ENCODE measurements around the gene ENTPD1. TPM values are rescaled to one million over a fixed set of nuclear protein-coding genes. Genes with fewer than 3 reads are reported as not detected.

Gene ENTPD1
- total and polyA plus RNA-seq, 10 of the 15 experiments (the other 5 are each of a cell fraction or from before 2014, with no cell fraction given): 110 to 413 (median 161) TPM

DNA sequence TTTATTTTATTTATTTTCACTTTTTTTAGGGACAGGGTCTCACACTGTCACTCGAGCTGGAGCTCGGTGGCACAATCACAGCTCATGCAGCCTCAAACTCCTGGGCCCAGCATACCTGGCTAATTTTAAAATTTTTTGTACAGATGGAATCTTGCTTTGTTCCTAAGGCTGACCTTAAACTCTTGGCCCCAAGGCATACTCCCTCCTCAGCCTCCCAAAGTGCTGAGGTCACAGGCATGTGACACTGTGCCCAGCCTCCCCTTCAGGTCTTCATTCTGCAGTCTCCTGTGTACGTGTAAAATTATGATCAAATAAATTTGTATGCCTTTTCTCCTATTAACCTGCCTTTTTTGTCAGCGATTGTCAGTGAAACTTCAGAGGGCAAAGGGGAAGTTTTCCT is 44.5 kb upstream of the ENTPD1 start (continued):
- no peak for TF ChIP-seq IKZF2 (IDR thresholded peaks at IDR 0.05)
- no peak for TF ChIP-seq SMAD1 (IDR thresholded peaks at IDR 0.05; ENCODE audit: low read depth, partially characterized antibody)
- TF ChIP-seq JUND (IDR thresholded peaks at IDR 0.05; ENCODE audit: low read depth, low read length): no peak
- no peak for TF ChIP-seq BHLHE40 (IDR thresholded peaks at IDR 0.05; ENCODE audit: borderline replicate concordance in 1 of 2, low read depth in 2 of 2, low read length in 1 of 2)

DNA sequence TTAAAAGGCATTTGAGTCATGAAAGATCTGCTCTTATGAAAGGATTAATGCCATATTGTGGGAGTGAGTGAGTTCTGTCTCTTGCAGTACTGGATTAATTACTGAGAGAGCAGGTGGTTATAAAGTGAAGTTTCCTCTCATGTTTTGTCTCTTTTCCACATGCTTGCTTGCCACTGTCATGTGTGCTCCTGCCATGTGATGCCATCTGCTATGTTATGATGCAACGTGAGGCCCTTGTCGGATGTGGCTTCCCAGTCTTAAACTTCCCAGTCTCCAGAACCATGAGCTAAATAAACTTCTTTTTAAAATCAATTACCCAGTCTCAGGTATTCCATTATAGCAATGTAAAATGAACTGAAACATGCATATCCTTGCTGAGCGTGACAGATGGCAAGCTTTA is 39.5 kb upstream of the ENTPD1 start:
- CTCF ChIA-PET: interaction anchor here (1.0 to 2.1 kb wide), 3 partner anchors 22 to 460 kb away, joined by 3 to 11 read pairs (median 4); partner anchors contain the start of gene TCTN3
- RAD21 ChIA-PET (ENCODE audit: unreplicated experiment): interaction anchor here (0.7 to 2.1 kb wide), 2 partner anchors 22 to 125 kb away, joined by 3 to 9 read pairs; partner anchors contain the start of gene TCTN3

More for the DNA sequence above, 39.5 kb upstream of the ENTPD1 start:
- ATAC-seq (no peak), DNase-seq (ENCODE audit: low read depth, low spot score) (no peak), FAIRE-seq (no peak)
- Histone ChIP-seq H3K27me3 (replicated peaks in 1 of 2; ENCODE audit: control insufficient read depth in 2 of 2, insufficient read depth in 2 of 2, low read length in 1 of 2) (no peaks in the 10 kb centered on the region), H3K27ac (ENCODE audit: control insufficient read depth, insufficient read depth) (no peak overlapping the region), H3K36me3 (ENCODE audit: control insufficient read depth in 2 of 2, insufficient read depth in 2 of 2, low read length in 1 of 2) (no peaks in the 10 kb centered on the region), H3K4me1 (ENCODE audit: control insufficient read depth, insufficient read depth, low read length) (no peaks in the 10 kb centered on the region), H2AFZ (ENCODE audit: control insufficient read depth, low read depth, low read length) (no peak overlapping the region), H3K4me2 (ENCODE audit: control insufficient read depth, insufficient read depth) (no peak overlapping the region), H3K9ac (ENCODE audit: control insufficient read depth, insufficient read depth, low read length) (no peak overlapping the region), H3K79me2 (ENCODE audit: control insufficient read depth, insufficient read depth, low read length) (no peaks in the 10 kb centered on the region), H4K20me1 (ENCODE audit: control insufficient read depth, insufficient read depth) (no peaks in the 10 kb centered on the region), H3K4me3 (no peak overlapping the region), H3K9me3 (replicated peaks; ENCODE audit: control insufficient read depth, insufficient read depth, low read length) (no peaks in the 10 kb centered on the region)
- SMC1A ChIA-PET (ENCODE audit: uncharacterized antibody, unreplicated experiment): interaction anchor here (0.9 to 3.2 kb wide), 5 partner anchors 12 to 68 kb away, joined by 3 to 10 read pairs (median 3); partner anchors contain the start of gene TCTN3
- WGBS (ENCODE audit: insufficient coverage, insufficient replicate concordance, low lambda C conversion rate, missing lambda C conversion rate): 90% methylated on average over 3 of the region's 3 CpGs
- POLR2A ChIA-PET: interaction anchor here (0.6 to 1.8 kb wide), 4 partner anchors 11 to 38 kb away, joined by 3 to 5 read pairs (median 3); no protein-coding TSS in a partner anchor
- TF ChIP-seq PAX8 (IDR thresholded peaks at IDR 0.05) (no peak), BMI1 (IDR thresholded peaks at IDR 0.05; ENCODE audit: borderline replicate concordance) (no peak), CHD2 (IDR thresholded peaks at IDR 0.05; ENCODE audit: borderline replicate concordance, low read depth, low read length) (no peak), NR2C2 (IDR thresholded peaks at IDR 0.05; ENCODE audit: borderline replicate concordance, control insufficient read depth, insufficient read length, low read depth) (no peak), ZSCAN29 (IDR thresholded peaks at IDR 0.05) (no peak)
- TF ChIP-seq, protein P1, sequence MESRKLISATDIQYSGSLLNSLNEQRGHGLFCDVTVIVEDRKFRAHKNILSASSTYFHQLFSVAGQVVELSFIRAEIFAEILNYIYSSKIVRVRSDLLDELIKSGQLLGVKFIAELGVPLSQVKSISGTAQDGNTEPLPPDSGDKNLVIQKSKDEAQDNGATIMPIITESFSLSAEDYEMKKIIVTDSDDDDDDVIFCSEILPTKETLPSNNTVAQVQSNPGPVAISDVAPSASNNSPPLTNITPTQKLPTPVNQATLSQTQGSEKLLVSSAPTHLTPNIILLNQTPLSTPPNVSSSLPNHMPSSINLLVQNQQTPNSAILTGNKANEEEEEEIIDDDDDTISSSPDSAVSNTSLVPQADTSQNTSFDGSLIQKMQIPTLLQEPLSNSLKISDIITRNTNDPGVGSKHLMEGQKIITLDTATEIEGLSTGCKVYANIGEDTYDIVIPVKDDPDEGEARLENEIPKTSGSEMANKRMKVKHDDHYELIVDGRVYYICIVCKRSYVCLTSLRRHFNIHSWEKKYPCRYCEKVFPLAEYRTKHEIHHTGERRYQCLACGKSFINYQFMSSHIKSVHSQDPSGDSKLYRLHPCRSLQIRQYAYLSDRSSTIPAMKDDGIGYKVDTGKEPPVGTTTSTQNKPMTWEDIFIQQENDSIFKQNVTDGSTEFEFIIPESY (IDR thresholded peaks at IDR 0.05): no peak
- TF ChIP-seq, protein P2, sequence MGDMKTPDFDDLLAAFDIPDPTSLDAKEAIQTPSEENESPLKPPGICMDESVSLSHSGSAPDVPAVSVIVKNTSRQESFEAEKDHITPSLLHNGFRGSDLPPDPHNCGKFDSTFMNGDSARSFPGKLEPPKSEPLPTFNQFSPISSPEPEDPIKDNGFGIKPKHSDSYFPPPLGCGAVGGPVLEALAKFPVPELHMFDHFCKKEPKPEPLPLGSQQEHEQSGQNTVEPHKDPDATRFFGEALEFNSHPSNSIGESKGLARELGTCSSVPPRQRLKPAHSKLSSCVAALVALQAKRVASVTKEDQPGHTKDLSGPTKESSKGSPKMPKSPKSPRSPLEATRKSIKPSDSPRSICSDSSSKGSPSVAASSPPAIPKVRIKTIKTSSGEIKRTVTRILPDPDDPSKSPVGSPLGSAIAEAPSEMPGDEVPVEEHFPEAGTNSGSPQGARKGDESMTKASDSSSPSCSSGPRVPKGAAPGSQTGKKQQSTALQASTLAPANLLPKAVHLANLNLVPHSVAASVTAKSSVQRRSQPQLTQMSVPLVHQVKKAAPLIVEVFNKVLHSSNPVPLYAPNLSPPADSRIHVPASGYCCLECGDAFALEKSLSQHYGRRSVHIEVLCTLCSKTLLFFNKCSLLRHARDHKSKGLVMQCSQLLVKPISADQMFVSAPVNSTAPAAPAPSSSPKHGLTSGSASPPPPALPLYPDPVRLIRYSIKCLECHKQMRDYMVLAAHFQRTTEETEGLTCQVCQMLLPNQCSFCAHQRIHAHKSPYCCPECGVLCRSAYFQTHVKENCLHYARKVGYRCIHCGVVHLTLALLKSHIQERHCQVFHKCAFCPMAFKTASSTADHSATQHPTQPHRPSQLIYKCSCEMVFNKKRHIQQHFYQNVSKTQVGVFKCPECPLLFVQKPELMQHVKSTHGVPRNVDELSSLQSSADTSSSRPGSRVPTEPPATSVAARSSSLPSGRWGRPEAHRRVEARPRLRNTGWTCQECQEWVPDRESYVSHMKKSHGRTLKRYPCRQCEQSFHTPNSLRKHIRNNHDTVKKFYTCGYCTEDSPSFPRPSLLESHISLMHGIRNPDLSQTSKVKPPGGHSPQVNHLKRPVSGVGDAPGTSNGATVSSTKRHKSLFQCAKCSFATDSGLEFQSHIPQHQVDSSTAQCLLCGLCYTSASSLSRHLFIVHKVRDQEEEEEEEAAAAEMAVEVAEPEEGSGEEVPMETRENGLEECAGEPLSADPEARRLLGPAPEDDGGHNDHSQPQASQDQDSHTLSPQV (IDR thresholded peaks at IDR 0.05): no peak
- in situ Hi-C loops (cut with MboI): no loop called here
- BruUV-seq (replicated peaks): no TSS peak
- intact Hi-C loops (cut with micrococcal nuclease; ENCODE audit: unreplicated experiment): no loop called here
